ENCODE results near the gene SLC6A19. TPM values are rescaled to one million over a fixed set of nuclear protein-coding genes. Genes with fewer than 3 reads are reported as not detected.
A peak's percentile ranks its signal among the peaks of the same experiment; 100 is the strongest.

The SLC6A19 gene
- total RNA-seq, 1 experiment from 2014 or later, result not detected

- DNase-seq (ENCODE audit: low read depth), result no peak
Measured at GRCh38 chr5:1242733-1243486, 41.5 kb downstream of the SLC6A19 start.

GRCh38 chr5:1243487-1244130, 42.2 kb downstream of the SLC6A19 start:
- no peak for DNase-seq (ENCODE audit: low read depth)

GRCh38 chr5:1244255-1244654, 42.9 kb downstream of the SLC6A19 start:
- no peak for DNase-seq (ENCODE audit: low read depth)

- DNase-seq (ENCODE audit: low read depth), result peak; percentile 42
Measured at GRCh38 chr5:1244976-1245375, 43.6 kb downstream of the SLC6A19 start.

- no peak for DNase-seq (ENCODE audit: low read depth)
Measured at GRCh38 chr5:1245905-1246576, 44.6 kb downstream of the SLC6A19 start.

- DNase-seq (ENCODE audit: low read depth), result no peak
Measured at GRCh38 chr5:1246711-1247431, 45.5 kb downstream of the SLC6A19 start.

GRCh38 chr5:1247811-1248210, 46.4 kb downstream of the SLC6A19 start:
- DNase-seq (ENCODE audit: low read depth), result no peak

- DNase-seq (ENCODE audit: low read depth), result no peak
Measured at GRCh38 chr5:1249366-1250280, 48.2 kb downstream of the SLC6A19 start.

- DNase-seq (ENCODE audit: low read depth), result no peak
Measured at GRCh38 chr5:1251678-1252580, 50.5 kb downstream of the SLC6A19 start.

- no peak for DNase-seq (ENCODE audit: low read depth)
Measured at GRCh38 chr5:1252681-1253080, 51.3 kb downstream of the SLC6A19 start.

GRCh38 chr5:1253456-1254105, 52.2 kb downstream of the SLC6A19 start:
- no peak for DNase-seq (ENCODE audit: low read depth)

- no peak for DNase-seq (ENCODE audit: low read depth)
Measured at GRCh38 chr5:1254196-1254595, 52.8 kb downstream of the SLC6A19 start.

- DNase-seq (ENCODE audit: low read depth), result no peak
Measured at GRCh38 chr5:1255081-1255561, 53.7 kb downstream of the SLC6A19 start.

- DNase-seq (ENCODE audit: low read depth), result no peak
Measured at GRCh38 chr5:1256776-1257175, 55.4 kb downstream of the SLC6A19 start.

GRCh38 chr5:1257363-1257762, 56.0 kb downstream of the SLC6A19 start:
- DNase-seq (ENCODE audit: low read depth), result no peak

GRCh38 chr5:1257841-1258240, 56.4 kb downstream of the SLC6A19 start:
- DNase-seq (ENCODE audit: low read depth), result no peak

- DNase-seq (ENCODE audit: low read depth), result no peak
Measured at GRCh38 chr5:1259806-1260480, 58.5 kb downstream of the SLC6A19 start.

GRCh38 chr5:1261643-1262042, 60.2 kb downstream of the SLC6A19 start:
- DNase-seq (ENCODE audit: low read depth), result no peak

Data from HT1080 (cell line).